ENCODE measurements around the gene GOLPH3L.
A peak's percentile ranks its signal among the peaks of the same experiment; 100 is the strongest.
"Not testable (repeated sequence)": the region's sequence is repeated elsewhere in the genome, so short reads cannot be mapped to it uniquely, and the experiment has no call there.

The GOLPH3L gene

DNA sequence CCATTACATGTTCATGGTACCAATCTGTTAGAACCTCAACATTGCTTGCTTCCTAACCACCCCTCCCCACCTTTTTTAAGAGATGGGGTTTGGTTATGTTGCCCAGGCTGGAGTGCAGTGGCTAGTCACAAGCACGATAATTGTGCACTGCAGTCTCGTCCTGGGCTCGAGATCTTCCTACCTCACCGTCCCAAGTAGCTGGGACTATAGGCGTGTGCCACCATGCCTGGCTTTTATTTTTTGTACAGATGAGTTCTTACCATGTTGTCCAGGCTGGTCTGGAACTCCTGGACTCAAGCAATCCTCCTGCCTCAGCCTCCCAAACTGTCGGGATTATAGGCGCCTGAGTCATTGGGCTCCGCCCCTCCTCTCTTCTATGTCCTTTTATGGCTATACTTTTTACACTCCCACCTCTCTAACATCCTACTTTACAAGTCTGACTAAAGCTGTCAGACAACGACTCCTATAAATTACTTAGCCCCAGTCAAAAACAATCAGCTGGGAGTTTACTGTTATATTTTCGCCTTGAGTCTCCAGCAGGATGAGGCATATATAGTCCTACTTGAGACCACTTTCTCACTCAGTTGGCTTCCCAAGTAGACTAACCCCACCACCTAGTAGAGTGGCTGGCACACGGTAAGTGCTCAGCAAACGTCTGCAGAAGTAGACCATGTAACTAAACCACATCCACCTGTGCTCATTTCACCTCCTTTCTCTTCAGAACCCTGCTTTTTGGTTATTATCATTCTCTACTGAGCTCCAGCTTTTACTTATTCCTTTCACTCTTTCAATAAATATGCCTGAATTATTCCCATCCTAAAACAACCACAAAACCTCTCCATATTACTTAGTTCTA is 81.4 kb downstream of the GOLPH3L start:
- DNase-seq (ENCODE audit: low spot score), result no peak

- DNase-seq (ENCODE audit: low spot score), result peak; percentile 79
Observed at GRCh38 chr1:150613061-150613920, 83.7 kb downstream of the GOLPH3L start.

DNA sequence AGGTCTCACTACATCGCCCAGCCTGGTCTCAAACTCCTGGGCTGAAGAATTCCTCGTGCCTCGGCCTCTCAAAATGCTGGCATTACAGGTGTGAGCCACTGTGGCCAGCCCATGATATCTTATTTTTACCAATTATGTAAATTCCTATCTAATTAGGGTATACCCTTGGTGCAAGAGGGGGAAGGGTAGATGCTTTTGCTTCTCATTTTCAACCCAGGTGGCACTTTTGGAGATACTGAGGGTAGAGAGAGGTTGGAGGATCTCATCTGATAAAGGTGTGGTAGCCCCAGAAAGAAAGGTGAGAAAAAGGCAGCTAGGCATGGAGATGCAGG is 85.0 kb downstream of the GOLPH3L start:
- DNase-seq (ENCODE audit: low spot score), result peak; percentile 60

DNA sequence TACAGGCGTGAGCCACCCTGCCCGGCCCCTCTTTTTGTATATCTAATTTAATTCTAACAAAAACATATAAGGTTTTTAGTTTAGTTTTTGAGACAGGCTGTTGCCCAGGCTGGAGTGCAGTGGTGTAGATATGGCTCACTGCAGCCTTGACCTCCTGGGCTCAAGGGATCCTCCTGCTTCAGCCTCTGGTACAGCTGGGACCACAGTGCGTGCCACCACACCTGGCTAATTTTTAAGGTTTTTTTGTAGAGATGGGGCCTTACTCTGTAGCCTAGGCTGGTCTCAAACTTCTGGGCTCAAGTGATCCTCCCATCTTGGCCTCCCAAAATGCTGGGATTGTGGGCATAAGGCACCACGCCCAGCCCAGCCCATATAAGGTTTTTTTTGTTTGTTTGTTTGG is 86.4 kb downstream of the GOLPH3L start:
- peak; percentile 31 for DNase-seq (ENCODE audit: low spot score)

GRCh38 chr1:150609732-150610131 is 87.2 kb downstream of the GOLPH3L start:
- no peak for DNase-seq (ENCODE audit: low spot score)

DNA sequence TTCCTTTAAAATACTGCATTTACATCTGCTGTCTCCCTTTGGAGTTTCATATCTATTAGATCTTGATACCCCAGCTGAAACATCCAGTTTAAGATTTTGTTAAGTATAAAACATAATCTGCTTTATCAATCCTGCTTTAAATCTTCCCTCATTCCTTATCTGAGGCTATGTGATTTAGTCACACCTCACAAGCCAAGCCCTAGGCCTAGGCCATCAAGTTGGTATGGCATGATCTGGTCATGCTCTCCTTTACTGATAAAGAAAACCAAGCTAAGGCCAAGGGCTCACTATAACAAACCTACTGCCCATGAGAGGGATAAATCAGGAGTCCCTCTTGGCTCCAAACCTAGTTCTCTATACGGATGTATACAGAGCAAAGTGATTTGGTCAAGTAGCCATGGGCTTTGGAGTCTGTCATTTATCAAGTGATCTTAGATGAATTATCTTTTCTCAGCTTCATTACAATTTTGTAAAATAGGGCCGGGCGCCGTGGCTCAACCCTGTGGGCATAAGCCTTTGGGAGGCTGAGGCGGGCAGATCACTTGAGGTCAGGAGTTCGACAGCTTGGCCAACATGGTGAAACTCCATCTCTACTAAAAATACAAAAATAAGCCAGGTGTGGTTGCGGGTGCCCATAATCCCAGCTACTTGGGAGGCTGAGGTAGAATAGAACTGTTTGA is 90.4 kb downstream of the GOLPH3L start:
- peak; percentile 2 for DNase-seq (ENCODE audit: low spot score)

DNA sequence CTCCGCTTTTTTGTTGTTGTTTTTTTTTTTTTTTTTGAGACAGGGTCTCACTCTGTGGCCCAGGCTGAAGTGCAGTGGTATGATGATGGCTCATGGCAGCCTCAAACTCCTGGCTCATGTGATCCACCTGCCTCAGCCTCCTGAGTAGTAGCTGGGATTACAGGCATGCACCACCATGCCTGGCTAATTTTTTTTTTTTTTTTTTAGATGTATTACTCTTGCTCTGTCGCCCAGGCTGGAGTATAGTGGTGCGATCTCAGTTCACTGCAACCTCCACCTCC is 91.6 kb downstream of the GOLPH3L start:
- DNase-seq (ENCODE audit: low spot score), result not testable (repeated sequence)

DNA sequence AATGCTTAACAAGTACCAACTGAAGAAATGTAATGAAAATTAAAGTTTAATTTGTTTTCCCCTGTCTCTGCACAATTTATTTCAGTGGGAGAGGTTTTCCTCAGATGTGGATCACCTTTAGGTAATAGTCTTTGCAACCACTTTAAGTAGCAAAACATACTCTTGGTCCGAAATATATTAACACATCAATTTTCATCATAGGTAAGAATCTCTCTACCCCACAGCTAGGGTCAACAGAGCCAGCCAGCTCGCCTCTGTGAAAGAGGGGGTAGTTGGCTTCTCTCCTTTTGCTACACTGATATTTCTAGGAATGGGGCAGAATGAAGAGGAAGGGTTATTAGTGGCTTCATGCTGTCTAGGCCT is 92.7 kb downstream of the GOLPH3L start:
- DNase-seq (ENCODE audit: low spot score), result no peak

DNA sequence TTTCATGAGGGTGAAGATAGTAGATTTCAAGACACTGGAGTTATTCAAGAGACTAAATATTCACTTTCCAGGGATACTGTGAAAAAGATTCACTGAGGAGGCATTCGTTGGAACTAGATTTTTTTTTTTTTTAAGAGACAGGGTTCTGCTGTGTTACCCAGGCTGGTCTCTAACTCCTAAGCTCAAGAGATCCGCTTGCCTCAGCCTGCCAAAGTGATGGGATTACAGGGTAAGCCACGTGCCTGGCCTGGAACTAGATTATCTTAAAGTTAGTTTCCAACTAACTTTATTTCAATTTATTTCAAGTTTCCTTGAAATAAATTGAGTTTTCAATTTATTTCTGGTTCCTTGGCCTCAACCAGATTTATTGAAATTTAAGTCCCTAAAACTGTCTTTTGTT is 93.2 kb downstream of the GOLPH3L start:
- DNase-seq (ENCODE audit: low spot score), result no peak

GRCh38 chr1:150602372-150602771 is 94.6 kb downstream of the GOLPH3L start:
- not testable (repeated sequence) for DNase-seq (ENCODE audit: low spot score)

- DNase-seq (ENCODE audit: low spot score), result no peak
Observed at GRCh38 chr1:150601540-150601939, 95.4 kb downstream of the GOLPH3L start.

DNA sequence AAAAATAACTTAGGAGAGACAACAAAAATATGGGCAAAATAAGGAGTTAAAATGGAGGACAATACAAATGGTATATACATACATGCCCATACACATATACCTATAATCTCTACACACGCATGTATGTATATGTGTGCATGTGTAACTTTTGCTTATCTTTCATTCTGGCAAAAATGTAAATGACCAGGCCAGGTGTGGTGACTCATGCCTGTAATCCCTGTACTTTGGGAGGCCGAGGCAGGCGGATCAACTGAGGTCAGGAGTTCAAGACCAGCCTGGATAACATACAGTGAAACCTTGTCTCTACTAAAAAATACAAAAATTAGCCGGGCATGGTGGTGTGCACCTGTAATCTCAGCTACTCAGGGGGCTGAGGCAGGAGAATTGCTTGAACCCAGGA is 98.6 kb downstream of the GOLPH3L start:
- DNase-seq (ENCODE audit: low spot score), result not testable (repeated sequence)

GRCh38 chr1:150596976-150597375 is 100.0 kb downstream of the GOLPH3L start:
- no peak for DNase-seq (ENCODE audit: low spot score)

All from NAMALWA (cell line).